ENCODE measurements around the gene REEP5.
"Not testable (repeated sequence)": the region's sequence is repeated elsewhere in the genome, so short reads cannot be mapped to it uniquely, and the experiment has no call there.

Gene REEP5

GRCh38 chr5:112921833-112922817 is at the start of gene REEP5:
Gene REEP5, minus strand, starts transcription at chr5:112922227. Its CDS starts 37 bp downstream, at chr5:112922190.
- TF ChIP-seq CTCF (IDR thresholded peaks at IDR 0.05; ENCODE audit: extremely low read depth, missing control alignments), result peak; percentile 91
- DNase-seq (ENCODE audit: low spot score), result peak; percentile 95

- TF ChIP-seq CTCF (IDR thresholded peaks at IDR 0.05; ENCODE audit: extremely low read depth, missing control alignments), result no peak
- DNase-seq (ENCODE audit: low spot score), result no peak
Measured at GRCh38 chr5:112971276-112971675, 49.2 kb upstream of the REEP5 start.

GRCh38 chr5:112968411-112969106 is 46.5 kb upstream of the REEP5 start:
- no peak for DNase-seq (ENCODE audit: low spot score)
- no peak for TF ChIP-seq CTCF (IDR thresholded peaks at IDR 0.05; ENCODE audit: extremely low read depth, missing control alignments)

- TF ChIP-seq CTCF (IDR thresholded peaks at IDR 0.05; ENCODE audit: extremely low read depth, missing control alignments), result no peak
- no peak for DNase-seq (ENCODE audit: low spot score)
Measured at GRCh38 chr5:112967520-112968083, 45.6 kb upstream of the REEP5 start.

GRCh38 chr5:112965733-112966306 is 43.8 kb upstream of the REEP5 start:
- DNase-seq (ENCODE audit: low spot score), result no peak
- no peak for TF ChIP-seq CTCF (IDR thresholded peaks at IDR 0.05; ENCODE audit: extremely low read depth, missing control alignments)

- not testable (repeated sequence) for DNase-seq (ENCODE audit: low spot score)
Measured at GRCh38 chr5:112963374-112963733, 41.3 kb upstream of the REEP5 start.

GRCh38 chr5:112960863-112961504 is 39.0 kb upstream of the REEP5 start:
- no peak for TF ChIP-seq CTCF (IDR thresholded peaks at IDR 0.05; ENCODE audit: extremely low read depth, missing control alignments)
- DNase-seq (ENCODE audit: low spot score), result no peak
